Mesothelial cell of epicardium (in vitro differentiated cells): ENCODE results near the gene ENPP6. TPM values are rescaled to one million over a fixed set of nuclear protein-coding genes. Genes with fewer than 3 reads are reported as not detected.

Source experiments
- DNase-seq, 2 experiments: peaks; one replicate each; pipeline ENCODE4 v3.0.0; 2021; ENCODE audit warnings: low spot score in 2 of 2; ENCODE audit not compliant: unreplicated experiment in 2 of 2
- H3K27ac Mint-ChIP-seq: 2 replicates; pipeline ENCODE4 v1.8.0; 2021; ENCODE audit warnings: mixed read lengths
- H3K27me3 Mint-ChIP-seq: 2 replicates; pipeline ENCODE4 v1.8.0; 2021; ENCODE audit warnings: low read depth, mixed read lengths
- H3K36me3 Mint-ChIP-seq: 2 replicates; pipeline ENCODE4 v1.8.0; 2021; ENCODE audit warnings: mixed read lengths
- H3K4me1 Mint-ChIP-seq: 2 replicates; pipeline ENCODE4 v1.8.0; 2021; ENCODE audit warnings: mixed read lengths
- H3K4me3 Mint-ChIP-seq: 2 replicates; pipeline ENCODE4 v1.8.0; 2021; ENCODE audit warnings: mild to moderate bottlenecking, moderate library complexity, mixed read lengths
- H3K9me3 Mint-ChIP-seq: 2 replicates; pipeline ENCODE4 v1.8.0; 2021; ENCODE audit warnings: mixed read lengths
- total RNA-seq: library from RNA; stranded (reverse); gene quantifications from 3 replicates; pipeline ENCODE4 v1.2.1, GENCODE V29; 2021
- TF ChIP-seq, protein P1 (sequence below): fragments of 200-600 bp; sonication (generic); IDR thresholded peaks from one replicate; pipeline ENCODE4 v1.5.0; 2021; ENCODE audit warnings: antibody characterized with exemption; ENCODE audit not compliant: unreplicated experiment

Gene ENPP6
- total RNA-seq, 1 donor from 2014 or later = 0.11 TPM

GRCh38 chr4:184255361-184255760 is 37.7 kb upstream of the ENPP6 start:
- no peak overlapping the region for H3K4me3 Mint-ChIP-seq

DNA sequence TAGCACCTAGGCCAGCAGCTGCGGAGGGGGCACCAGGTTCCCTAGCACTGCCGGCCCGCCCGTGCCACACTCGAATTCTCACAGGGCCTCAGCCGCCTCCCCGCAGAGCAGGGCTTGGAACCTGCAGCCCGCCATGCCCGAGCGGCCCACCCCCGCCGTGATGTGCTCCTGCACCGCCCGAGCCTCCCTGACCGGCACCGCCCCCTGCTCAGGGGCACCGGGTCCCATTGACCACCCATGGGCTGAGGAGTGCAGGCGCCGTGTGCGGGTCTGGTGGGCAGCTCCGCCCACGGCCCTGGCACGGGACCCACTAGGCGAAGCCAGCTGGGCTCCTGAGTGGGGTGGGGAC is 35.4 kb upstream of the ENPP6 start:
- H3K9me3 Mint-ChIP-seq = peaks cover 3% of the 10 kb centered on the region
- DNase-seq = no peak
- TF ChIP-seq, protein P1, sequence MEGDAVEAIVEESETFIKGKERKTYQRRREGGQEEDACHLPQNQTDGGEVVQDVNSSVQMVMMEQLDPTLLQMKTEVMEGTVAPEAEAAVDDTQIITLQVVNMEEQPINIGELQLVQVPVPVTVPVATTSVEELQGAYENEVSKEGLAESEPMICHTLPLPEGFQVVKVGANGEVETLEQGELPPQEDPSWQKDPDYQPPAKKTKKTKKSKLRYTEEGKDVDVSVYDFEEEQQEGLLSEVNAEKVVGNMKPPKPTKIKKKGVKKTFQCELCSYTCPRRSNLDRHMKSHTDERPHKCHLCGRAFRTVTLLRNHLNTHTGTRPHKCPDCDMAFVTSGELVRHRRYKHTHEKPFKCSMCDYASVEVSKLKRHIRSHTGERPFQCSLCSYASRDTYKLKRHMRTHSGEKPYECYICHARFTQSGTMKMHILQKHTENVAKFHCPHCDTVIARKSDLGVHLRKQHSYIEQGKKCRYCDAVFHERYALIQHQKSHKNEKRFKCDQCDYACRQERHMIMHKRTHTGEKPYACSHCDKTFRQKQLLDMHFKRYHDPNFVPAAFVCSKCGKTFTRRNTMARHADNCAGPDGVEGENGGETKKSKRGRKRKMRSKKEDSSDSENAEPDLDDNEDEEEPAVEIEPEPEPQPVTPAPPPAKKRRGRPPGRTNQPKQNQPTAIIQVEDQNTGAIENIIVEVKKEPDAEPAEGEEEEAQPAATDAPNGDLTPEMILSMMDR = no peak
- no peak overlapping the region for H3K27ac Mint-ChIP-seq
- no peak overlapping the region for H3K4me3 Mint-ChIP-seq
- H3K27me3 Mint-ChIP-seq = no peaks in the 10 kb centered on the region
- H3K36me3 Mint-ChIP-seq = no peaks in the 10 kb centered on the region
- H3K4me1 Mint-ChIP-seq = peaks cover 2% of the 10 kb centered on the region

More at GRCh38 chr4:184255361-184255760, 37.7 kb upstream of the ENPP6 start:
- Mint-ChIP-seq H3K27me3 (no peaks in the 10 kb centered on the region), H3K9me3 (peaks cover 3% of the 10 kb centered on the region), H3K4me1 (peaks cover 2% of the 10 kb centered on the region), H3K27ac (no peak overlapping the region), H3K36me3 (no peaks in the 10 kb centered on the region)
- no peak for DNase-seq
- TF ChIP-seq, protein P1 = no peak

- Mint-ChIP-seq H3K36me3 (no peaks in the 10 kb centered on the region), H3K27ac (no peak overlapping the region), H3K9me3 (peaks cover 3% of the 10 kb centered on the region), H3K4me1 (peaks cover 2% of the 10 kb centered on the region), H3K27me3 (no peaks in the 10 kb centered on the region), H3K4me3 (no peak overlapping the region)
- no peak for DNase-seq
- TF ChIP-seq, protein P1 = no peak
These were observed 34.7 kb upstream of the ENPP6 start for GRCh38 chr4:184252136-184253071.

GRCh38 chr4:184251670-184251980 is 34.0 kb upstream of the ENPP6 start:
- H3K4me3 Mint-ChIP-seq = no peak overlapping the region
- no peak for DNase-seq
- H3K27me3 Mint-ChIP-seq = no peaks in the 10 kb centered on the region
- peaks cover 3% of the 10 kb centered on the region for H3K9me3 Mint-ChIP-seq
- TF ChIP-seq, protein P1 = no peak
- no peaks in the 10 kb centered on the region for H3K36me3 Mint-ChIP-seq
- no peak overlapping the region for H3K27ac Mint-ChIP-seq
- H3K4me1 Mint-ChIP-seq = peaks cover 2% of the 10 kb centered on the region

- no peak overlapping the region for H3K4me3 Mint-ChIP-seq
- H3K27me3 Mint-ChIP-seq = no peaks in the 10 kb centered on the region
- DNase-seq = no peak
- TF ChIP-seq, protein P1 = peak; percentile 83
- H3K27ac Mint-ChIP-seq = no peak overlapping the region
- peaks cover 3% of the 10 kb centered on the region for H3K9me3 Mint-ChIP-seq
- H3K36me3 Mint-ChIP-seq = no peaks in the 10 kb centered on the region
- no peaks in the 10 kb centered on the region for H3K4me1 Mint-ChIP-seq
These were observed 33.4 kb upstream of the ENPP6 start for GRCh38 chr4:184250795-184251669.
